A673 (cell line): ENCODE results near the gene ZPR1. TPM values are rescaled to one million over a fixed set of nuclear protein-coding genes. Genes with fewer than 3 reads are reported as not detected.
"Not testable (repeated sequence)": the region's sequence is repeated elsewhere in the genome, so short reads cannot be mapped to it uniquely, and the experiment has no call there.

ENCODE experiments used
- BruUV-seq: library from RNA; stranded (reverse); fragments of 400-500 nt; replicated peaks from 2 replicates; lab custom pipeline; 2021; lab: Mats Ljungman, UMichigan
- CTCF ChIA-PET: fragments of 300-600 bp; sonication (Branson Sonifier 250); formaldehyde crosslinking; loops from one replicate; lab custom pipeline; 2022; ENCODE audit warnings: antibody characterized with exemption; lab: Charles Lee
- POLR2A ChIA-PET: fragments of 300-600 bp; sonication (Branson Sonifier 250); formaldehyde crosslinking; loops from one replicate; lab custom pipeline; 2022; ENCODE audit warnings: antibody characterized with exemption; ENCODE audit not compliant: low non-redundant PET; lab: Charles Lee
- DNase-seq: peaks from one replicate; pipeline ENCODE4 v3.0.0-alpha.2; 2015; ENCODE audit warnings: low spot score
- H3K27ac ChIP-seq: fragments of 200-600 bp; sonication (generic); 2 replicates; pipeline ENCODE4 v1.5.1; 2016; ENCODE audit warnings: mixed run types, low read depth, mild to moderate bottlenecking, mixed read lengths, antibody characterized with exemption, low read length; ENCODE audit not compliant: poor library complexity, severe bottlenecking
- H3K27me3 ChIP-seq: fragments of 200-600 bp; sonication (generic); replicated peaks from 2 replicates; pipeline ENCODE4 v1.6.1; 2017; ENCODE audit warnings: mixed run types, low read depth, mild to moderate bottlenecking, mixed read lengths, antibody characterized with exemption, low read length; ENCODE audit not compliant: insufficient read depth, poor library complexity
- H3K36me3 ChIP-seq: fragments of 200-600 bp; sonication (generic); 2 replicates; pipeline ENCODE4 v1.6.1; 2016; ENCODE audit warnings: mixed run types, mild to moderate bottlenecking, mixed read lengths, antibody characterized with exemption, low read length; ENCODE audit not compliant: insufficient read depth, poor library complexity, severe bottlenecking
- H3K4me1 ChIP-seq: fragments of 200-600 bp; sonication (generic); 2 replicates; pipeline ENCODE4 v1.6.1; 2017; ENCODE audit warnings: mixed run types, mild to moderate bottlenecking, mixed read lengths, antibody characterized with exemption, low read length; ENCODE audit not compliant: insufficient read depth, poor library complexity, severe bottlenecking
- H3K4me3 ChIP-seq: fragments of 200-600 bp; sonication (generic); 2 replicates; pipeline ENCODE4 v1.5.1; 2016; ENCODE audit warnings: low read depth, mixed run types, mild to moderate bottlenecking, mixed read lengths, low read length; ENCODE audit not compliant: poor library complexity, severe bottlenecking
- H3K9me3 ChIP-seq: fragments of 200-600 bp; sonication (generic); 2 replicates; pipeline ENCODE4 v1.6.1; 2016; ENCODE audit warnings: mixed run types, low read depth, mild to moderate bottlenecking, mixed read lengths, antibody characterized with exemption, low read length; ENCODE audit not compliant: poor library complexity, severe bottlenecking
- EZH2 ChIP-seq: fragments of 200-600 bp; sonication (generic); IDR thresholded peaks from 2 replicates; pipeline ENCODE4 v1.6.1; 2017; ENCODE audit warnings: borderline replicate concordance, low read depth, mild to moderate bottlenecking, mixed read lengths, antibody characterized with exemption, low read length; ENCODE audit not compliant: poor library complexity, severe bottlenecking
- intact Hi-C: fragments of 100-400 bp; cut with micrococcal nuclease; formaldehyde crosslinking; loops from one replicate; pipeline ENCODE4 v1.10.0; 2022; ENCODE audit not compliant: unreplicated experiment
- total RNA-seq: library from RNA; stranded (reverse); gene quantifications from 2 replicates; pipeline ENCODE4 v1.2.3, GENCODE V29; 2021
- TF ChIP-seq, protein P1 (sequence below): fragments of 300-800, 200-600 bp; sonication (generic); conservative IDR thresholded peaks from 2 replicates; pipeline ENCODE4 v1.5.1; 2017; ENCODE audit warnings: low read depth, mild to moderate bottlenecking, antibody characterized with exemption, low read length, moderate library complexity, mixed read lengths

The ZPR1 gene
- total RNA-seq, 1 experiment from 2014 or later = 109 TPM

DNA sequence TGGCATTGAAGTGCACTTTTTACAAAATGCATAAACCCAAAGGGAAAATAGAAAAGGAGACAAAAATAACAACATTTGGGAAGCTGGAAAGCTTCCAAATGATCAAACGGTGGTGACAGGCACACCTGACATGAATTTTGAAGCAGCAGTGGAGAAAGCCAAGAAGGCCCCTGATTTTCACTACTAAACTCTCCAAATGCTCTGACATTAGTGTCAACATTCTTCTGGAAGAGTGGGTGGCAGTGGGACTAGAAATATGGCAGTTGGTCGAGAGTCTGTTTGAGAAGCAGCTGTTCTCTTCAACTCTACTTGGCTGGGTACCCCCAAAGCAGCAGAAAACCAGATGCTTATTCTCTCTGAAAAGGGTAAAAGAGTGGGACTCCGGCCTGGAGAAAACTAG is 16.2 kb upstream of the ZPR1 start:
- no peaks in the 10 kb centered on the region for H3K9me3 ChIP-seq
- H3K4me1 ChIP-seq = no peaks in the 10 kb centered on the region
- TF ChIP-seq, protein P1, sequence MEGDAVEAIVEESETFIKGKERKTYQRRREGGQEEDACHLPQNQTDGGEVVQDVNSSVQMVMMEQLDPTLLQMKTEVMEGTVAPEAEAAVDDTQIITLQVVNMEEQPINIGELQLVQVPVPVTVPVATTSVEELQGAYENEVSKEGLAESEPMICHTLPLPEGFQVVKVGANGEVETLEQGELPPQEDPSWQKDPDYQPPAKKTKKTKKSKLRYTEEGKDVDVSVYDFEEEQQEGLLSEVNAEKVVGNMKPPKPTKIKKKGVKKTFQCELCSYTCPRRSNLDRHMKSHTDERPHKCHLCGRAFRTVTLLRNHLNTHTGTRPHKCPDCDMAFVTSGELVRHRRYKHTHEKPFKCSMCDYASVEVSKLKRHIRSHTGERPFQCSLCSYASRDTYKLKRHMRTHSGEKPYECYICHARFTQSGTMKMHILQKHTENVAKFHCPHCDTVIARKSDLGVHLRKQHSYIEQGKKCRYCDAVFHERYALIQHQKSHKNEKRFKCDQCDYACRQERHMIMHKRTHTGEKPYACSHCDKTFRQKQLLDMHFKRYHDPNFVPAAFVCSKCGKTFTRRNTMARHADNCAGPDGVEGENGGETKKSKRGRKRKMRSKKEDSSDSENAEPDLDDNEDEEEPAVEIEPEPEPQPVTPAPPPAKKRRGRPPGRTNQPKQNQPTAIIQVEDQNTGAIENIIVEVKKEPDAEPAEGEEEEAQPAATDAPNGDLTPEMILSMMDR = no peak
- TF ChIP-seq EZH2 = no peak
- intact Hi-C loops = no loop called here
- no peaks in the 10 kb centered on the region for H3K36me3 ChIP-seq
- BruUV-seq = no TSS peak
- no peak for DNase-seq
- CTCF ChIA-PET = interaction anchor here (0.6 kb wide), 1 partner anchor 32 kb away, joined by 4 read pairs; no protein-coding TSS in a partner anchor
- POLR2A ChIA-PET = no interaction called here
- no peaks in the 10 kb centered on the region for H3K27me3 ChIP-seq
- no peak overlapping the region for H3K27ac ChIP-seq
- H3K4me3 ChIP-seq = no peak overlapping the region

DNA sequence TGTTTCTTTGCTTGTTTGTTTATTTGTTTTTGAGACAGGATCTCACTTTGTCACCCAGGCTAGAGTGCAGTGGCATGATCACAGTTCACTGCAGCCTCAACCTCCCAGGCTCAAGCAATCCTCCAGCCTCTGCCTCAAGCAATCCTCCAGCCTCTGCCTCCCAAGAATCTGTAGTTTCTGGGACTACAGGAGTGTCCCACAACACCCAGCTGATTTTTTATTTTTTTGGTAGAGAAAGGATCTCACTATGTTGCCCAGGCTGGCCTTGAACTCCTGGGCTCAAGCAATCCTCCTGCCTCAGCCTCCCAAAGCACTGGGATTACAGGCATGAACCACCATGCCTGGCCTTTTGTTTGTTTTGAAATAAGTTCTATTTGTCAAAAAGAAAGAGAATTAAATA is 13.8 kb upstream of the ZPR1 start:
- H3K9me3 ChIP-seq, DNase-seq, BruUV-seq, H3K27ac ChIP-seq, H3K36me3 ChIP-seq, POLR2A ChIA-PET, H3K27me3 ChIP-seq, intact Hi-C loops, H3K4me3 ChIP-seq, CTCF ChIA-PET, H3K4me1 ChIP-seq: not testable (repeated sequence)

DNA sequence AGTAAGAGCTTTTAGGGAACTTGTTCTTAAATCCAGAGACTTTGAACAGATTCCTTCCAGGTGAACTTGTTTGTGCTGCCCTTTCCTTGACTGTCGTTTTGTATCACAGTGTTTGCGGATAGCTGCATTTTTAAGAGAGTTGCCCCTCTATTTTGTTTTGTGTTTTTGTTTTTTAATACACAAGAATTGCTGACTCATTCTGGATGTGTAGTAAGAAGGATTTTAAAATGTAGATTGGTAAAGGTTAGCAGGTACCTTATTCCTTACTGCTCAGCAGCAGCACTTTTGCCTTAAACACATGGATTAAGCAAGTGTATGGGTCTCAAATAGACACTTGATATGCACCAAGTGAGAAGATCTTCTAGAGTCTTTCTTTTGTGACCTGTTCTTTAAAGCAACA is 12.8 kb upstream of the ZPR1 start:
- intact Hi-C loops = no loop called here
- H3K9me3 ChIP-seq = no peaks in the 10 kb centered on the region
- H3K4me1 ChIP-seq = no peaks in the 10 kb centered on the region
- no peak overlapping the region for H3K4me3 ChIP-seq
- no peaks in the 10 kb centered on the region for H3K36me3 ChIP-seq
- no TSS peak for BruUV-seq
- POLR2A ChIA-PET = no interaction called here
- DNase-seq = no peak
- CTCF ChIA-PET = no interaction called here
- no peaks in the 10 kb centered on the region for H3K27me3 ChIP-seq
- H3K27ac ChIP-seq = no peak overlapping the region
- TF ChIP-seq EZH2 = no peak

DNA sequence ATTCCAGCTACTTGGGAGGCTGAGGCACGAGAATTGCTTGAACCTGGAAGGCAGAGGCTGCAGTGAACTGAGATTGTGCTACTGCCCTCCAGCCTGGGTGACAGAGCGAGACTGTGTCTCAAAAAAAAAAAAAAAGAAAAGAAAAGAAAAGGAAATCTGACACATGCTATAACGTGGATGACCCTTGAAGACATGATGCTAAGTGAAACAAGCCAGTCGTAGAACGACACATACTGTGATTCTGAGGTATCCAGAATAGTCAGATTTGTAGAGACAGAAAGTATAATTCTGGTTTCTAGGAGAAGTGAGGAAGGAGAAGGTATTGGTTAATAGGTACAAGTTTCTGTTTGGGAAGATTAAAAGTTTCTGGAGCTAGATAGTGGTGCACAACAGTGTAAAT is 10.5 kb upstream of the ZPR1 start:
- no peaks in the 10 kb centered on the region for H3K4me1 ChIP-seq
- no peak overlapping the region for H3K27ac ChIP-seq
- TF ChIP-seq, protein P1 = no peak
- no peak for TF ChIP-seq EZH2
- H3K36me3 ChIP-seq = no peaks in the 10 kb centered on the region
- intact Hi-C loops = no loop called here
- H3K9me3 ChIP-seq = no peaks in the 10 kb centered on the region
- no peaks in the 10 kb centered on the region for H3K27me3 ChIP-seq
- CTCF ChIA-PET = no interaction called here
- DNase-seq = no peak
- no TSS peak for BruUV-seq
- POLR2A ChIA-PET = interaction anchor here (0.5 kb wide), 1 partner anchor 36 kb away, joined by 3 read pairs; no protein-coding TSS in a partner anchor
- no peak overlapping the region for H3K4me3 ChIP-seq
